Skeletal muscle tissue (tissue), 4 donors: Measurements from ENCODE around the gene CTIF. TPM values are rescaled to one million over a fixed set of nuclear protein-coding genes. Genes with fewer than 3 reads are reported as not detected.

ENCODE experiments used
- H3K27ac ChIP-seq: one replicate; pipeline ENCODE4 v1.7.0; 2013; ENCODE audit warnings: mild to moderate bottlenecking, low read depth, low read length, inconsistent platforms
- H3K27me3 ChIP-seq, 3 donors: one replicate each; pipeline ENCODE4 v1.7.0; 2013; ENCODE audit warnings: low read length in 3 of 3; ENCODE audit not compliant: control insufficient read depth in 3 of 3, insufficient read depth in 3 of 3
- H3K36me3 ChIP-seq, 3 donors: one replicate each; pipeline ENCODE4 v1.7.0; 2013; ENCODE audit warnings: low read length in 3 of 3; ENCODE audit not compliant: control insufficient read depth in 3 of 3, insufficient read depth in 3 of 3
- H3K4me1 ChIP-seq, 3 donors: one replicate each; pipeline ENCODE4 v1.7.0; 2013; ENCODE audit warnings: low read length in 3 of 3, mild to moderate bottlenecking in 3 of 3; ENCODE audit not compliant: control insufficient read depth in 3 of 3, insufficient read depth in 3 of 3
- H3K4me3 ChIP-seq, 3 donors: one replicate each; pipeline ENCODE4 v1.7.0; 2013; ENCODE audit warnings: low read length in 3 of 3
- H3K9ac ChIP-seq, 3 donors: one replicate each; pipeline ENCODE4 v1.7.0; 2013; ENCODE audit warnings: low read length in 3 of 3, mild to moderate bottlenecking in 3 of 3, moderate library complexity in 2 of 3, low read depth in 1 of 3
- H3K9me3 ChIP-seq, 3 donors: one replicate each; pipeline ENCODE4 v1.7.0; 2013; ENCODE audit warnings: low read length in 3 of 3; ENCODE audit not compliant: control insufficient read depth in 3 of 3
- total RNA-seq: library from RNA; depleted of rRNA; stranded (reverse); fragments of >200 nt; gene quantifications from one replicate; pipeline ENCODE4 v1.2.3, GENCODE V29; 2014
- donor health status: Osteomylitis.

The CTIF gene
- total RNA-seq, 1 donor from 2014 or later, result 16.7 TPM

DNA sequence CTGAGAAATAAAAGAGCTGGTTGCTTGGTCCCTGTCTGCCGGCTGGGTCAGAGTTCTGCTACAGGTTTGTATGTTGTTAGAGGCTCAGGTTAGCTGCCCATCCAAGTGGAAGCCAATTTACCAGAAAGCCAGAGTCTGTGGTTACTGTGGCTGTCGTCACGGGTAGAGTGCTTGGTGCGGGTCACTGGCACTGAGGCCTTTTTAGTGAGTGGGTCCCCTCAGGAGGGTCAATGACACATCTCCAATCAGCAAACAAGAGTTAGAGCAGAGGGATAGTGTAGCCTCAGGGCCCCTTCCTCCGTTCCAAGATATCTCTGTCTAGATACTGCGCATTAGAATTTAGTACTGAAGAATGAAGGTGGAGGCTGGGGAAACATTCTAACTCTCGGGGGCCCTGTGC lies 41.2 kb downstream of the CTIF start:
- H3K9ac ChIP-seq, result no peak overlapping the region
- no peak overlapping the region for H3K27ac ChIP-seq
- H3K9me3 ChIP-seq, result no peaks in the 10 kb centered on the region
- H3K4me3 ChIP-seq, result no peak overlapping the region
- peaks cover 0 to 2% (median 0%) of the 10 kb centered on the region in 3 donors for H3K36me3 ChIP-seq
- peaks cover 7 to 35% (median 24%) of the 10 kb centered on the region in 3 donors for H3K4me1 ChIP-seq
- no peaks in the 10 kb centered on the region for H3K27me3 ChIP-seq

DNA sequence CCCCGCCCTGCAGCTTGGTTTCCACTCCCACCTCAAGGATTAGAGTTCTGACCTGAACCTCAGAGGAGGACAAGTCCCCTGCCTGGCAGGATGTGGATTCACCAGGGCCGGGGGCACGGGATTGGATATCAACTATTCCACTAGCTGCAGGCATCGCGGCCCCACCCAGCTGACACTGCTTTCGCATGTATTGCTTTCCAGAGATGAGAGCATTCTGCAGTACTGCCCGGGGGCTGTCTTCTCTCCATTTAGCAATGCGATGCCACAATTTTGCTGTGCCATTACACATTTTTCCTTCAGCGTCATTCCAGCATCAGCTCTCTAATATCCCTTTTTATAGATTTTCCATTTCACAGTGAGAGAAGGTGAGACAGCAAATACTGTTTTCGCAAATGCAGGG lies 42.0 kb downstream of the CTIF start:
- peaks cover 7 to 33% (median 20%) of the 10 kb centered on the region in 3 donors for H3K4me1 ChIP-seq

DNA sequence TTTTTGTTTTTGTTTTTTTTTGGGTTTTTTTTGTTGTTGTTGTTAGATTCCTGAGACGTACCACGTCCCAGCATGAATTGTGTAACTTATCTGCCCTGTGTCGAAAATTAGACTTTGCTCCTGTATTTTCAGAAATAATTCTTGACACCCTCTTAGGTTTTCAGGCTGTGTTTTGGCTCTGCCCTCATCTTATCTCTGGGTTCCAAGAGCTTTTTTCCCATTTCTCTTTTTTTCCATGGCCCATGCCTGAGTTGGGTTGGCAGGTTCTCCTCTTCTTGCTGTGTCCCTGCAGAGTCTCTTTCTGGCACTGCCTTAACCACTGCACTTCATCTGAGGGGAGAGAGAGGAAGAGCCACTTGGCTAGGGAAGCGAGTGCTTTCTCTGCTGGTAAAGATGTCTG lies 42.4 kb downstream of the CTIF start:
- Histone ChIP-seq H3K36me3 (no peaks in the 10 kb centered on the region), H3K27ac (no peak overlapping the region), H3K9me3 (no peaks in the 10 kb centered on the region), H3K9ac (no peak overlapping the region), H3K4me3 (no peak overlapping the region), H3K27me3 (no peaks in the 10 kb centered on the region), H3K4me1 (peaks cover 7 to 31% (median 16%) of the 10 kb centered on the region in 3 donors)

More for the DNA sequence above, 42.0 kb downstream of the CTIF start:
- Histone ChIP-seq H3K27ac (no peak overlapping the region), H3K27me3 (no peaks in the 10 kb centered on the region), H3K36me3 (peaks cover 0 to 1% (median 0%) of the 10 kb centered on the region in 3 donors), H3K9me3 (no peaks in the 10 kb centered on the region), H3K4me3 (no peak overlapping the region), H3K9ac (no peak overlapping the region)

DNA sequence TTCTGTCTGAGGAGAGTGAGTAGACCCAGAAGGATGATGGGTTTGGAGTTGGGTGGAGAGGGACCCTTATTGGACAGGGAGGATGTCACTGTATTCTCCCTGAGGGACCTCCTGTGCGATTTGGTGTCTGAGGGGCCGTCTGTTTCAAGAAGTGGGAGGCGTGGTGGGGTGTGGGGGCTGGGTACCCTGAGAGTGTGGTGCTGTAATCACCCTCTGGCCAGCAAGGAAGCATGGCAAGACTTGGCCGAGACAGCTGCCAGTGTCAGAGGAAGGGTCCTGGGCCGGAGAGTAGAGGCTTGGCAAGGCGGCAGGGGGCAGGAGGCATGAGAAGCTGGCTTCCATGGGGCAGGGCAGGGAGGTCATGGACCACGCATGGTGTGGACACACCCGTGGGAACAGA lies 43.1 kb downstream of the CTIF start:
- H3K4me1 ChIP-seq, result peaks cover 7 to 31% (median 15%) of the 10 kb centered on the region in 3 donors
- H3K9me3 ChIP-seq, result no peaks in the 10 kb centered on the region
- H3K27ac ChIP-seq, result no peak overlapping the region
- no peak overlapping the region for H3K4me3 ChIP-seq
- no peaks in the 10 kb centered on the region for H3K36me3 ChIP-seq
- H3K27me3 ChIP-seq, result no peaks in the 10 kb centered on the region
- H3K9ac ChIP-seq, result no peak overlapping the region

DNA sequence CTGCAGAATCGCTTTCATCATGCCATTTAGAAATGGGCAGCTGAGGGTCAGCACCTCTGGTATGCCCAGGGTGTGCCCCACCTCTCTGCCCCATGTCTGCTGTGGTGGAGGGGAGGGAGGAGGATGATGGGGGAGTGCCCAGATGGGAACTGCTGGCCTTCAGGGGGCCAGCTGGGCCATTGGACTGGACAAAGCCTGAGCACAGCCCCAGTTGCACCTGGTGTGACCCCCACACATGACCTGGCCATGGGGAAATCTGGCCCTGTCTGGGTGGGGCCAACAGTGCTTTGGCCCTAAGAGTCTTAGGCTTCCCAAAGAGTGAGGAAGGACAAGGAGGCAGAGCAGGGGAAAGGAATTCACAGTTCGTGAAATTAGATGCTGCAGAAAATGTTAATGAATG lies 44.1 kb downstream of the CTIF start:
- Histone ChIP-seq H3K27ac (no peak overlapping the region), H3K36me3 (no peaks in the 10 kb centered on the region), H3K9me3 (no peaks in the 10 kb centered on the region), H3K4me3 (no peak overlapping the region), H3K4me1 (peaks cover 7 to 31% (median 15%) of the 10 kb centered on the region in 3 donors), H3K9ac (no peak overlapping the region), H3K27me3 (no peaks in the 10 kb centered on the region)

DNA sequence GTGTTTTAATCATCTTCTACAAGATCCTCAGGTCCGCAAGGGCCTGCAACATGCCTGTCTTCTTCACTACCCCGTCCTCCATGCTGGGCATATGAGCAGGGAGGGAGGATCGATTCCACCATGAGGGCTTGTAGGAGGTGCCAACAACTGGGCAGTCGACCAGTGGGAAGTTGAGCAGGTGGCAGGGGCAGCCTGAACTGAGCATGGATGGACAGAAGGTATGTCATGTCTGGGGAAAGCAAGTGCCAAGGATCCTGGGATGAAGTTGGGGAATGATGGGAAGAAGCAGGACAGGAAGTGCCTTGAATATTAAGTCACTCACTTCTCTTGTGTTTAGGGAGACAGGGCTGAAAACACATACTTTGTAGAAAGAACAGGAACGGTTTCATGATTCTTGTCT lies 44.7 kb downstream of the CTIF start:
- Histone ChIP-seq H3K36me3 (no peaks in the 10 kb centered on the region), H3K9me3 (no peaks in the 10 kb centered on the region), H3K27me3 (no peaks in the 10 kb centered on the region), H3K4me1 (peaks cover 7 to 31% (median 15%) of the 10 kb centered on the region in 3 donors), H3K4me3 (no peak overlapping the region), H3K27ac (no peak overlapping the region), H3K9ac (no peak overlapping the region)

DNA sequence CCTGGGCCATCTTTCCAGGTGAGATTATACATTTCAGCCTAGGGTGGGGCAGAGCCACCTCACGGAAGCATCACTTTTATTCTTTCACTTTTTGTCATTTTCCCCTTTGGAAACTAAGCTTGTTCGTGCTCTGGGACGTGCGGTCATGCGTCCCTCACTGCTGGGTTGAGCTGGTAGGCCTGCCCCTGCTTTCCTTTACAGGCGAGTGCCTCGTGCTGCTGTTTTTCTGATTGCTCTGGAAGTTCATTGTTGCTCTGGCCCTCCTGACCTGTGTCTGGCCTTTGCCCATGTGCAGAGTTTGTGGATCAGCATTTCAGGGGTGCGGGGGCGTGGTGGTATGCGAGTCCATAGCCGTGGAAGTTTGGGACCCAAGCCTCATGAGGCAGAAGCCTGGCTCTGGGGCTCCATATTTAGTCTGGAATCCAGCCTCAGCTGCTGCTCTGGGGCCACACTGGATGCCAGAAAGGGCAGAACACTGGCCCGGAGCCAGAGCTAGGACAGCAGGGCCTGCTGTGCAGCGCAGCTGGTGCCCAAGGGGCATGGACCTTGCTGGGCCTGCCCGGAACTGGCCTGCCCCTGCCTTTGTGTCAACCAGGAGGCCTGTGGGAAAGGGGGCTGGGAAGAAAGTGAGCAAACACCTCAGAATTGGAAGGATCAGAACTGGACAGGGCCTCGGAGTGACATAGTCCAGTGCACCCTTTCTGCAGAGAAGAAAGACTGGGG lies 51.1 kb downstream of the CTIF start:
- no peaks in the 10 kb centered on the region for H3K36me3 ChIP-seq
- H3K9ac ChIP-seq, result peak overlapping the region in 2 of 3 donors; percentile 51 to 68
- no peak overlapping the region for H3K27ac ChIP-seq
- peak overlapping the region in 1 of 3 donors; percentile 13 for H3K4me3 ChIP-seq
- H3K27me3 ChIP-seq, result no peaks in the 10 kb centered on the region
- H3K4me1 ChIP-seq, result peaks cover 25 to 35% (median 33%) of the 10 kb centered on the region in 3 donors
- H3K9me3 ChIP-seq, result no peaks in the 10 kb centered on the region

DNA sequence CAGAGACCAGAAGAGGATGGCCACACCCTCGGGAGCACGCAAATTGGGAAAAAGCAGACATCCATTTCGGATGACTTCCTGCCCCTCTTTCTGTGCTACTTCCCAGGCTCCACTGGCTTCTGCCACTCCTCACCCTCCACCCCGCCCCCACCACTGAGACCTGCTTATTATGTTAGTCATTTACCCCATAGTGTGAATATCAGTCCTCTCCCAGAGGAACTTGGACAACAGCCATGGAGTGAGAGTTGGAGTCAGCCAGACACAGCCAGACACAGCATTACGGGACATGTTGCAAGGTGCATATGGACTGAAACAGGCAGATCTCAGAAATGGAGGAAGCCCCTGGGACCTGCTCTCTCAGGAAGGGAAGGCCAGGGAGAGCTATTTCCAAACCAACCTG lies 51.8 kb downstream of the CTIF start:
- H3K4me1 ChIP-seq, result peaks cover 27 to 41% (median 36%) of the 10 kb centered on the region in 3 donors
- peak overlapping the region in 1 of 3 donors; percentile 68 for H3K9ac ChIP-seq
- no peak overlapping the region for H3K27ac ChIP-seq
- H3K4me3 ChIP-seq, result no peak overlapping the region
- no peaks in the 10 kb centered on the region for H3K9me3 ChIP-seq
- no peaks in the 10 kb centered on the region for H3K27me3 ChIP-seq
- H3K36me3 ChIP-seq, result peaks cover 0 to under 1% (median 0%) of the 10 kb centered on the region in 3 donors

DNA sequence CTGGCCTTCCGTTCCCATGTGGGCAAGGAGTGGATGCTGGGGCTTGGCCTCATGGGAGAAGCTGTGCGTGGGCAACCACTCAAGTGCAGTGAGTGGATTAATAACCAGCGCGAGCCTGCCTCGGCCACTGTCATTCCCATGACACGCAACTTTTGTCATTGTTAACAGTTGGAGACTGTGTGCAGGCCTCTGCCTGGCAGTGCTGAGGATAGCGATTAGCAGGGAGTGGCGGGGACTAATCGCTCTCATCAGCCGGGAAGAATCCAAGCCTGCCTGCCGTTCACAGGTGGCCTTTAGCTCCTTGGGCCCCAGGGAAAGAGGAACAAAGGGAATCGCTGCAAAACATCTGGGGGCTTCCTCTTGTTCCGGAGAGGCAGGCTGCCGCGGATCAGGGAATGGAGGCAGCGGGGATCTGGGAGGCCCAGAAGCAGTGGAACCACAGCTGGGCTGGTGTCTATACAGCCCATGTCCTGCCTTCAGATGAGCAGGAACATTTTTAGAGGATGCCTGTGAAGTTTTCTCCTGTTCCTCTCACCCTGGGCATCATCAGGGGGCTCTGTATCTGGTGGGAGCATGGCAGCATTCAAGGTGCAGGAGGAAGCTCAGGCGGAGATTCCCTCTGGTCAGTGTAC lies 53.8 kb downstream of the CTIF start:
- Histone ChIP-seq H3K9me3 (no peaks in the 10 kb centered on the region), H3K4me1 (peaks cover 27 to 50% (median 50%) of the 10 kb centered on the region in 3 donors), H3K36me3 (peaks cover 0 to 2% (median 0%) of the 10 kb centered on the region in 3 donors), H3K27me3 (no peaks in the 10 kb centered on the region), H3K9ac (no peak overlapping the region), H3K4me3 (no peak overlapping the region), H3K27ac (no peak overlapping the region)

DNA sequence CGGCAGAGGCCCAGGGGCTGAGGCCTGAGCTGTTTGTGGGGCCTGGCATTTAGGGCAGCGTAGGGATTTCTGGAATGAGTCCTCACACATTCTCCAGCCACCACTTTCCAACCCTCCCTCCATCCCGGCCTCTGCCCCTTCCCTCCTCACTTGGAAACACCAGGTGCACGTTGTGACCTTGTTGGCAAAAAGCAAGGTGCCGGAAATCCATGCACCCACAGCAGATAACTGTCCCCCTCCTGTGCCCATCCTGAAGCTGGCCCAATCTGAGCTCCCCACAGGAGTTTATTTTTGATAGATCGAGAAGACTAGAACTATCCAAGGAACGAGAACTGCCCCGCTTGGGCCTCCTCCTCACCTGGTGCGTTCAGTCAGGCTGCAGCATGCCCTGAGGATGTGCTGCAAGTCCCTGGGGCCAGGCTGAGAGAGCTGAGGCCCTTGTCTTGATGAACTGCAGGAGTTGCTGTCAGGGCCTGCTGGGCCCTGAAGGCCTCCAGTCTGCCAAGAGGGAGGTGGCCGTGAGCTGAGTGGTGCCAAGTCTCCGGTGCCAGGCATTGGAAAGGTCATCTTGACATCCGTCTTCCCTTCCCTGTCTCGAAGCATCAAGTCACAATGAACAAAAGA lies 55.8 kb downstream of the CTIF start:
- H3K36me3 ChIP-seq, result peaks cover 0 to 2% (median 0%) of the 10 kb centered on the region in 3 donors
- peaks cover 29 to 59% (median 59%) of the 10 kb centered on the region in 3 donors for H3K4me1 ChIP-seq
- peak overlapping the region; percentile 54 for H3K27ac ChIP-seq
- no peaks in the 10 kb centered on the region for H3K9me3 ChIP-seq
- H3K27me3 ChIP-seq, result no peaks in the 10 kb centered on the region
- no peak overlapping the region for H3K4me3 ChIP-seq
- H3K9ac ChIP-seq, result peak overlapping the region in 1 of 3 donors; percentile 47
